GM12872 (cell line): ENCODE data around the gene NRCAM.

ENCODE experiments used
- TF ChIP-seq, protein P1 (sequence below): IDR thresholded peaks from 3 replicates; pipeline ENCODE4 v1.5.1; 2011; ENCODE audit warnings: low read depth, mild to moderate bottlenecking, low read length, moderate library complexity; ENCODE audit not compliant: insufficient read depth

The NRCAM gene

DNA sequence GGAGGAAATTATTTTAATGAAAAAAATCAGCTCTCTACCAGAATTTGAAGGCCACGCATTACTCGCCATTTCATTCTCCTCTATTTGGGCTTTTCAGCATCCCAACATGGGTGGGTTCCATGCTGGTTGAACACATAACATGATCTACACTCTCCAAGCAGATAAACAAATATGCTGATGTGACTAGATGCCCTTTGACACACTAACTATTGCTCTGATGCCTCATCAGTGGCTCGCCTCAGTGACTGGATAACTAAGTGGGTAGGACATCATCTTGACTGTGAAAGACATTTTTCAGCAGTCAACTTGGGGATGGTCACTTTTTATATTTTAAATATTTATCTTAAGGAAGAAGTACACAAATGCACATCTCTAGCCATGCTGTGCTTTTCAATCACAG, 212.1 kb downstream of the NRCAM start:
- TF ChIP-seq, protein P1, sequence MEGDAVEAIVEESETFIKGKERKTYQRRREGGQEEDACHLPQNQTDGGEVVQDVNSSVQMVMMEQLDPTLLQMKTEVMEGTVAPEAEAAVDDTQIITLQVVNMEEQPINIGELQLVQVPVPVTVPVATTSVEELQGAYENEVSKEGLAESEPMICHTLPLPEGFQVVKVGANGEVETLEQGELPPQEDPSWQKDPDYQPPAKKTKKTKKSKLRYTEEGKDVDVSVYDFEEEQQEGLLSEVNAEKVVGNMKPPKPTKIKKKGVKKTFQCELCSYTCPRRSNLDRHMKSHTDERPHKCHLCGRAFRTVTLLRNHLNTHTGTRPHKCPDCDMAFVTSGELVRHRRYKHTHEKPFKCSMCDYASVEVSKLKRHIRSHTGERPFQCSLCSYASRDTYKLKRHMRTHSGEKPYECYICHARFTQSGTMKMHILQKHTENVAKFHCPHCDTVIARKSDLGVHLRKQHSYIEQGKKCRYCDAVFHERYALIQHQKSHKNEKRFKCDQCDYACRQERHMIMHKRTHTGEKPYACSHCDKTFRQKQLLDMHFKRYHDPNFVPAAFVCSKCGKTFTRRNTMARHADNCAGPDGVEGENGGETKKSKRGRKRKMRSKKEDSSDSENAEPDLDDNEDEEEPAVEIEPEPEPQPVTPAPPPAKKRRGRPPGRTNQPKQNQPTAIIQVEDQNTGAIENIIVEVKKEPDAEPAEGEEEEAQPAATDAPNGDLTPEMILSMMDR: no peak

- TF ChIP-seq, protein P1: no peak
Observed at GRCh38 chr7:108239501-108240225, 216.6 kb downstream of the NRCAM start.

- TF ChIP-seq, protein P1: no peak
Observed at GRCh38 chr7:108236681-108237415, 219.4 kb downstream of the NRCAM start.

- TF ChIP-seq, protein P1: no peak
Observed at GRCh38 chr7:108235451-108236061, 220.7 kb downstream of the NRCAM start.

GRCh38 chr7:108234971-108235450, 221.2 kb downstream of the NRCAM start:
- TF ChIP-seq, protein P1: no peak

GRCh38 chr7:108234281-108234680, 222.0 kb downstream of the NRCAM start:
- TF ChIP-seq, protein P1: no peak

DNA sequence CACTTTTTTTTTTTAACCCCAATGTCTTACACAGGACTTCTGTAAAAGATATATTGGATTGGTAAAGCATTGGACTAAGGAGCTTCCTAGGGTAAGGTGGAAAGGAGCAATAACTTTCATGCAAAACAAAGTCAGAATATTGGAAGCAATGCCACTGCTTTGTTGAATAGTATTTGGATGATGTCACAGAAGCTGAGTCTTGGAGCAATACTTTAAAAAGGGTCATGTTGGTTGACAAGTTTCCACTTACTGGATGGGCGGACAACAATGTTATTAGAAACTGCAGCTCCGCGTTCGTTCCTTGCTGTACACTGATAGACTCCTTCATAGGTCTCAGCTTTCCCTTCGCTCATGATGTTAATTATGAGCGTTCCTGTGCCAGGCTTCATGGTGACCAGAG, 224.2 kb downstream of the NRCAM start:
- TF ChIP-seq, protein P1: no peak
